Loucy (cell line): ENCODE measurements around the gene OR10Z1.

ENCODE experiments used
- H2AFZ ChIP-seq: fragments of 200-600 bp; sonication (generic); 2 replicates; pipeline ENCODE4 v1.6.0; 2016; ENCODE audit warnings: antibody characterized with exemption, mild to moderate bottlenecking, low read length, moderate library complexity
- H3F3A ChIP-seq: fragments of 200-600 bp; 2 replicates; pipeline ENCODE4 v1.6.0; 2016; ENCODE audit warnings: antibody characterized with exemption, low read depth, mild to moderate bottlenecking
- H3K27me3 ChIP-seq: fragments of 200-600 bp; sonication (generic); 2 replicates; pipeline ENCODE4 v1.6.1; 2014; ENCODE audit warnings: low read length, mild to moderate bottlenecking; ENCODE audit not compliant: insufficient read depth, poor library complexity, severe bottlenecking
- H3K36me3 ChIP-seq: fragments of 200-600 bp; sonication (generic); 2 replicates; pipeline ENCODE4 v1.6.1; 2016; ENCODE audit warnings: low read length; ENCODE audit not compliant: insufficient read depth
- H3K4me1 ChIP-seq: fragments of 200-600 bp; sonication (generic); 2 replicates; pipeline ENCODE4 v1.5.1; 2014; ENCODE audit warnings: low read length, mild to moderate bottlenecking; ENCODE audit not compliant: insufficient read depth, poor library complexity, severe bottlenecking
- H3K4me2 ChIP-seq: fragments of 200-600 bp; sonication (generic); 2 replicates; pipeline ENCODE4 v1.6.0; 2014; ENCODE audit warnings: antibody characterized with exemption, low read length, low read depth, mild to moderate bottlenecking; ENCODE audit not compliant: poor library complexity, severe bottlenecking
- H3K4me3 ChIP-seq: fragments of 200-600 bp; sonication (generic); 2 replicates; pipeline ENCODE4 v1.5.1; 2014; ENCODE audit warnings: low read length, mild to moderate bottlenecking, mixed read lengths; ENCODE audit not compliant: poor library complexity, severe bottlenecking
- H3K79me2 ChIP-seq: fragments of 200-600 bp; sonication (generic); 2 replicates; pipeline ENCODE4 v1.6.1; 2014; ENCODE audit warnings: low read length; ENCODE audit not compliant: insufficient read depth
- H3K9ac ChIP-seq: fragments of 200-600 bp; sonication (generic); 2 replicates; pipeline ENCODE4 v1.6.0; 2014; ENCODE audit warnings: mild to moderate bottlenecking, low read depth, low read length, moderate library complexity; ENCODE audit not compliant: poor library complexity, severe bottlenecking
- H3K9me2 ChIP-seq: fragments of 200-600 bp; sonication (generic); replicated peaks from 2 replicates; pipeline ENCODE4 v1.6.1; 2016; ENCODE audit warnings: low read depth, low read length, mixed read lengths
- H3K9me3 ChIP-seq: fragments of 200-600 bp; sonication (generic); 2 replicates; pipeline ENCODE4 v1.6.1; 2014; ENCODE audit warnings: mild to moderate bottlenecking, antibody characterized with exemption, low read length, low read depth; ENCODE audit not compliant: insufficient read depth
- H4K20me1 ChIP-seq: fragments of 200-600 bp; sonication (generic); 2 replicates; pipeline ENCODE4 v1.6.0; 2014; ENCODE audit warnings: antibody characterized with exemption, low read length, mild to moderate bottlenecking; ENCODE audit not compliant: insufficient read depth, poor library complexity, severe bottlenecking
- EZH2phosphoT487 ChIP-seq: fragments of 200-600 bp; IDR thresholded peaks from 2 replicates; pipeline ENCODE4 v1.6.1; 2018; ENCODE audit warnings: antibody characterized with exemption, mild to moderate bottlenecking, moderate library complexity, borderline replicate concordance
- TF ChIP-seq, protein P1 (sequence below): fragments of 200-600 bp; sonication (generic); conservative IDR thresholded peaks from 2 replicates; pipeline ENCODE4 v1.5.1; 2014; ENCODE audit warnings: mild to moderate bottlenecking, antibody characterized with exemption, low read length

Gene OR10Z1

DNA sequence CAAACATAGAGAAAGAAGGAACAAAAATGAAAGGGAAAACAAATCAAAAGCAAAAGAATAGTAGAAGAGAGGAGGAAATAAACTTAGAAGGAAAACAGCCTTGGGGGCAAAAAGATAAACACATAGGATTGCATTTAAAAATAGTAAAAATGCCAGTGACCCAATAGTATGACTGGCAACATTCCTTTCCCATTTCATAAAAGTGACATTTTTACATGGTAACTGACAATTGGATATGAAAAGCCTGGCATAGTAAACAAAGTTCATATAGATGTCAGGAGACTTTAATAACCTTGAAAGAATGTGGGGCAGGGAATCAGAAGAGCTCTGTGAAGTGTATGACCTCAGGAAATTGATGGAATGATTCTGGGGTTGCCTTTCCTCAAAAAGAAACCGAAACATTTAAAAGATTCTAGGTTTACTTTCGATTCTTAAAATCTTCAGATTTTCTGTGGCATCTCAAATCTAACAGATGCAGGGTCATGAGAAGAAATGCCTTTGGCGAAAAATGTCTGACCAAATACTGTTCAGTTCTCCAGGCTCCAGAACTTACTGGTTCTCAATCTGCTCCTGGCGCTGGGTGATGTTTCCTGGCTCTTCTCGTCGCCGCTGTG lies 47.8 kb downstream of the OR10Z1 start:
- Histone ChIP-seq H3K9me3 (no peaks in the 10 kb centered on the region), H3K4me2 (no peak overlapping the region), H3K27me3 (no peaks in the 10 kb centered on the region), H3K9ac (no peak overlapping the region), H2AFZ (no peak overlapping the region), H3K79me2 (no peaks in the 10 kb centered on the region), H3K4me3 (no peak overlapping the region), H3K36me3 (no peaks in the 10 kb centered on the region), H3K4me1 (peaks cover 5% of the 10 kb centered on the region), H3K9me2 (no peaks in the 10 kb centered on the region), H3F3A (no peaks in the 10 kb centered on the region), H4K20me1 (no peaks in the 10 kb centered on the region)
- TF ChIP-seq EZH2phosphoT487, result no peak
- TF ChIP-seq, protein P1, sequence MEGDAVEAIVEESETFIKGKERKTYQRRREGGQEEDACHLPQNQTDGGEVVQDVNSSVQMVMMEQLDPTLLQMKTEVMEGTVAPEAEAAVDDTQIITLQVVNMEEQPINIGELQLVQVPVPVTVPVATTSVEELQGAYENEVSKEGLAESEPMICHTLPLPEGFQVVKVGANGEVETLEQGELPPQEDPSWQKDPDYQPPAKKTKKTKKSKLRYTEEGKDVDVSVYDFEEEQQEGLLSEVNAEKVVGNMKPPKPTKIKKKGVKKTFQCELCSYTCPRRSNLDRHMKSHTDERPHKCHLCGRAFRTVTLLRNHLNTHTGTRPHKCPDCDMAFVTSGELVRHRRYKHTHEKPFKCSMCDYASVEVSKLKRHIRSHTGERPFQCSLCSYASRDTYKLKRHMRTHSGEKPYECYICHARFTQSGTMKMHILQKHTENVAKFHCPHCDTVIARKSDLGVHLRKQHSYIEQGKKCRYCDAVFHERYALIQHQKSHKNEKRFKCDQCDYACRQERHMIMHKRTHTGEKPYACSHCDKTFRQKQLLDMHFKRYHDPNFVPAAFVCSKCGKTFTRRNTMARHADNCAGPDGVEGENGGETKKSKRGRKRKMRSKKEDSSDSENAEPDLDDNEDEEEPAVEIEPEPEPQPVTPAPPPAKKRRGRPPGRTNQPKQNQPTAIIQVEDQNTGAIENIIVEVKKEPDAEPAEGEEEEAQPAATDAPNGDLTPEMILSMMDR, result no peak

DNA sequence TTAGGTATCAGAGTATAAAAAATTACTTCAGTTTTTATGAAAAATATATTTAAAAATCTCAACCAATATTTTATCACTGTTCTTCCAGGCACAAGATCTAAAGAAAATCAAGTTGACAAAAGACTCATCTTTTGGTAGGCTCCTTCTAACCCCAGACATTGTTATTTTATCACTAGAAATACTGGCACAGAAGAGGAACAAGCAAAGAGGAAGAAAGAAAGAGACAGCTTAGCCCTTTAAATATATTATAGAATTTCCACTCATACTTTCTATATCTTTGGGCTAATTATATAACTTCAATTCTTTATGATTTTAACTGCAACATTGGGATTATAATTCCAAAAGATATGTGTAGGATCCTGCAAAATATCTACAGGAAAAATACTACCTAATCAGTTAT lies 49.0 kb downstream of the OR10Z1 start:
- Histone ChIP-seq H2AFZ (peak overlapping the region; percentile 64; the same call in 1 of the 2 replicates), H3K9ac (no peak overlapping the region), H3K4me2 (no peak overlapping the region), H3K79me2 (no peaks in the 10 kb centered on the region), H3K4me1 (peaks cover 5% of the 10 kb centered on the region), H3K9me3 (no peaks in the 10 kb centered on the region), H3K4me3 (no peak overlapping the region), H3K9me2 (no peaks in the 10 kb centered on the region), H3K27me3 (no peaks in the 10 kb centered on the region), H4K20me1 (no peaks in the 10 kb centered on the region), H3F3A (no peaks in the 10 kb centered on the region), H3K36me3 (no peaks in the 10 kb centered on the region)
- TF ChIP-seq, protein P1, result no peak
- no peak for TF ChIP-seq EZH2phosphoT487

DNA sequence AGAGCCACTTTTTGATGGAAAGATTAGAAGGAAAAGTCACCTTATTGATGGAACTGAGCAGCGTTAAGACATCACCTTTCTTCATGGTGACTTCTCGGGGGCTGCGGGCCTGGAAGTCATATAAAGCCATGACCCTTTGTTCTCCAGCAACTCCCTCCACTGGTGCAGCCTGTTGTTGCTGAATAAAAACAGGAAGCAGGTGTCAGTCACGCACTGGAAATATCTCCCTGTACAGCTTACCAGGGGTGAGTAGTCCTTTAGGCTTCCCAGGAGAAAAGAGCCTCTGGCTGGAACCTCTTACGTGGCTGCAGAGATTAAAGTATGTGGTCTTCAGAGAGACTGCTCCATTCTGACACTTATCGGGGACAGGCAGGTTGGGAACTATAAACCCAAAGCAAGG lies 49.5 kb downstream of the OR10Z1 start:
- H2AFZ ChIP-seq, result peak overlapping the region; percentile 64
- H4K20me1 ChIP-seq, result no peaks in the 10 kb centered on the region
- H3K27me3 ChIP-seq, result no peaks in the 10 kb centered on the region
- no peaks in the 10 kb centered on the region for H3K9me2 ChIP-seq
- peak overlapping the region; percentile 22 for H3K4me2 ChIP-seq
- no peak overlapping the region for H3K9ac ChIP-seq
- no peaks in the 10 kb centered on the region for H3K36me3 ChIP-seq
- H3F3A ChIP-seq, result no peaks in the 10 kb centered on the region
- no peaks in the 10 kb centered on the region for H3K9me3 ChIP-seq
- no peaks in the 10 kb centered on the region for H3K79me2 ChIP-seq
- peaks cover 5% of the 10 kb centered on the region for H3K4me1 ChIP-seq
- H3K4me3 ChIP-seq, result no peak overlapping the region
- TF ChIP-seq EZH2phosphoT487, result no peak
- TF ChIP-seq, protein P1, result 0 out of 2 replicates have a peak, but pooled peaks have one; percentile 14
